ENCODE results near the gene ADRA1B.

Gene ADRA1B

DNA sequence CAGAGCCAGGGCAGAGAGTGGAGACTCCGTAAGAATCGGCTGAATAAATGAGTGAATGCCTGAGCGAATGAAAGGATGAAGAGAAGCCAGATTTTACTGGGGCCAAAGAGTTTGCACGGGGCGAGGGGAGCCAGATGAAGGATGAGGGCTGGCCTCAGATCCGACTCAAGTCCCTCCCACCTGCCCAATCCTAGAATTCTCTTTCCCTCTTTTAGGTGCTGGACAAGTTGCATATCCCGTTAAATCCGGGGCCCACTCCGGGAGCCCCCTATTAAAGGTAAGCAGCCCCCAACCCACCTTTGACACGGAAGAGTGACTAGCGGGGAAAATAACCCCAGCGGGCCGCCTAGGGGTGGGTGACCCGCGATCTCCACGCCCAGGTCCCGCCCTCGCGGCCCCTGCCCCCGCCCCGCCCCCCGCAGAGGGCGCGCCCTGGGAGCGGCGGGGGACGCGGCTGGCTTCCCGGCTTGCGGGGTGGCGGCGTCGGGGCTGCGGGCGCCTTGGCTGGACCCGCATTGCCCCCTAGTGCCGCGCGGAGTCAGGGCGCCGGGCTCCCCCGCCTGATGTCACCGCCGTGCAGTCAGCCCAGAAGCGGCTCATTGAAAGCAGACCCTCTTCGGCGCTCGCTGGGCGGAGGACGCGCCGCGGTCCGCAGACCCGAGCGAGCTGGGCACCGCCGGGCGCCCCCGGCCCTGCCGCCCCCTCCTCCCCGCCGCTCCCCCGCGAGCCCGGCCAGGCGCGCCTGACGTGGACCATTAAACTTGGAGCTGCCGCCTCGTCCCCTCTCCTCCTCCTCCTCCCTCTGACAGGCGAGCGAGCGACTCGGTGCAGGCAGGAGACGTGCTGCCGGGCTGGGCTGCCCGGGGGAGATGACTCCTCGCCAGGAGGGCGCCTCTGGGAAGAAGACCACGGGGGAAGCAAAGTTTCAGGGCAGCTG lies at the start of gene ADRA1B:
Gene ADRA1B, plus strand, starts transcription at position 579 of the 937 bp plus-strand sequence. CDS start 424 bp downstream, outside the sequence.
- DNase-seq = peak; percentile 32 to 42

DNA sequence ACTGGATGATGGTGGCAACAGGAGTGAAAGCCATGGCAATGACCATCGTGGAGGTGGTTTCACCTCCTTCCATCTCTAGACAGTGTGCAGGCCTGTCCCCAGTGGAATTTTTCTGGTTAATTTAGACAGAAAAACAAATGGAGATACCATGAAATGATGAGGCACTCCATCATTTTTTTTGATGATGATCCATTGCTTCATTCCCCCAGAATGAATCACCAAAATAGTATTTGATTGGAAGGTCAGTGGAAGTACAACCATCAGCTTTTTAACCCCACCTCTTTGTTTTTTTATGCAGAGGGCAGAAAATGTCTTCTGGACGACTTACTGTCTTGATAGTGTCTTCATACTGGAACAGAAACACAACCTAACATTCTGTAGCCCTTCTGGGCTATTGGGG lies 42.6 kb upstream of the ADRA1B start:
- DNase-seq = no peak

DNA sequence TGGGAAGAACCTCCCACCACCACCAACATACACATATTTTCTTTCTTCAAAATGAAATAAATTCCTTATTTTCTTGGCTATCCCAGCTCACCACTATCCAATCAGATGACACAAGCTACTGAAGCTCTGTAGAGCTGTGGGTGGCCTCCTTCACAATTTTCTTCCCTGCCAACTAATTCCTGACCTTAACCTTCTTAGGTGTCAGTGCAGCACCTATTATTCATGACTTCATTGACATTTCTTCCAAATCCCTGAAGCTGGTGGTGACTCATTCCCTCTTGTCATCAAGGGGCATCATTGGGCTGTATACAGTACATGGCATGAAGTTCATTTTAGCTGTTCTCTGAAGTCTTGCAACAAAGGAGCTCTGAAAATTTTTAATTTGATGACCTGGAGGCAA lies 42.0 kb upstream of the ADRA1B start:
- DNase-seq = no peak

DNA sequence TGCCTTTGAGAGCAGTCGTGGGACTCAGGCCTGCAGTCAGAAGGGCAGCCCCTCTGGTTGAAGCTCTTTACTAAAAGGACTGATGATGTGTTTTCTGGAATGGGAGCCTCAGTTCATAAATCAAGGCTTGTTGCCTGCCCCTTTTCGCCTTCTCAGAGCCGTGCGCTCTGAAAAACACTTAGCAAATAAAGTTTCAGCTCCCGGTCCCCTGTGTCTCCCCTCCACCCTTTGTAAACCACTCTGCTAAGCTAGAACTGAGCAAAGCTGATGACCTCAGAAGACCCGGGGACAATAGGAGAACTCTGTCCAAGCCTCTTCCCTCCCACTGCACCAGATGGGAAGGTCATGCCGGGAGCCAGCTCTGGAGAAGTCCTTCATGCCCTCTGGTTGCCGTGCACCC lies 39.3 kb upstream of the ADRA1B start:
- DNase-seq = no peak

DNA sequence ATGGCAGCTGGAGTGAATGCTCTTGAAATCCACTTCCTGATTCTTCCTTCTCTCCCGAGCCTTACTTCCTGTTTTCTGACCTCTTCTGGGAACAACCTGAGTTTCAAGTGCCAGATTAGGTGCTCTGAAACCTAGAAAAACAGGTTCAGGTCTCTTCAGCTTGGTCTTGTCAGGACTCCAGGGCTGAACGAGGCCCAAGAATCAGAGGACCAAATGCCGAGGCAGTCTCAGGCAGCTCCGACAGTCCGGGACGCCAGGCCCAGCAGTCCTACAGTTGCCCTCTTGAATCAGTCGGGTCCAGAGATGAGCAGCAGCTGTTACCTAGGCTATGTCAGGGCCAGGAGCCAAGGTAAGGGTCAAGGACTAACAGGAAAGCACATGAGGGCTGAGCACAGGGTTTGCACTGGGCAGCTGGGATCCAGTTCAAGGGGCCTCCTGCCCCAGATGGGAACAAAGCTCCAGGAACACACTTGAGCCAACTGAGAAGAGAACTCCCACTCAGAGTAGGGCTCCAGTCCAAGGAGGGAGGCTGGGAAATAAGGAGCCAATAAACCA lies 38.3 kb upstream of the ADRA1B start:
- no peak for DNase-seq

DNA sequence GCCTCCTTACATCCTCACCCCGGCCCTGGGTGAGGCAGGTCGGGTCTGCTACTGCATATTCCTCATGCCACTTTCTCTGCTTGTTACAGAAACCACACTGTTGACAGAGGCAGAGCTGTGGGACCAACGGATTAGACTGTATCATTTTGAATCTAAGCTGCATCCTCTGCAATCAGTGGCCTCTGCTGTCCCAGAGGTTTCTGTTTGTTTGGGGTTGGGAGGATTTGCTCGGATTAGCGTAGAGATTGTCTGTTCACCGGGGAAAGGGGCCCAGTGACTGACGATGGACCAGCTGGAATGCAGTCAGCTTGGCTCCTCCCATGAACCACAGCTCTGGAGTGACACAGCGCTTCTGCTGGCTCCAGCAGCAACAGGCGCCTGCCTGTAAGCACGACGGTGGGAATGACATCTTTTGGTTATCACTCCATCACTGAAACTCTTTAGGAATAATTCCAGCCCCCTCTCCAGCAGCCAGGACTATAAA lies 37.3 kb upstream of the ADRA1B start:
- DNase-seq = no peak

DNA sequence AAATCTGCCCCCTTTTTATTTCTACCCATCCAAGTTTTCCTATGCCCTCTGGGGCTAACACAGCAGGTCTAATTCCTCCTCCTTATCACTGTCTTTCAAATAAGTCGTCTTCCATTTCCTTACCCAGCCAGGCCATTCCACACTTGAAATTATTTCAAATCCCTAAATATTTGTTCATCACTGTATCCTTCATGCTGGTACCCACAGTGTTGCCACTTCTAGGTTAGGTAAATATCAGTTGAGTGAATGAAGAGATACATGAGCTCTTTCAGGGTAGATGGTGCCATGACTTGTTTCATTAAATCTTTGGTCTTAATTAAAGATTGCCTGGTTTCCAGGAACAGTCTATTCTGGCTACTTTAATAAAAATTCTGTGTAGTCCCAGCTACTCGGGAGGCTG lies 35.6 kb upstream of the ADRA1B start:
- DNase-seq = no peak

DNA sequence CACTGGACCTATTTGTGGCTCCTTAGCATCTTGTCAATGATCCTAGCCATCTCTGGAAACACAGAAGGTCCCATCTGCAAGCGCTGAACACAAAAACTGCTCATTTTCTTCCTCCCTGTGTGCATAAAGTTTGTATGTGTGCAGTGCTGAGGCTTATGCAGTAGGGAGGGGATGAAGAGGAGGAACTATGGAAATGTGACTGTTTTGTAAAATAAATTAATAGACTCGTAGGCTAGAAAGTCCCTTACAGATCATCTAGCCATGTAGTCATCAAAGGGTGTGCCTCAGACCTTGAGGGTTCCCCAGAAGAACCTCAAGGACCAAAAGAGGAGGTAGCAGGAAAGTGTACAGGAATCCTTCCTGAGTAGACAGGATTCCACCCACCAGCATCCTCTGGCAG lies 34.3 kb upstream of the ADRA1B start:
- DNase-seq = no peak

DNA sequence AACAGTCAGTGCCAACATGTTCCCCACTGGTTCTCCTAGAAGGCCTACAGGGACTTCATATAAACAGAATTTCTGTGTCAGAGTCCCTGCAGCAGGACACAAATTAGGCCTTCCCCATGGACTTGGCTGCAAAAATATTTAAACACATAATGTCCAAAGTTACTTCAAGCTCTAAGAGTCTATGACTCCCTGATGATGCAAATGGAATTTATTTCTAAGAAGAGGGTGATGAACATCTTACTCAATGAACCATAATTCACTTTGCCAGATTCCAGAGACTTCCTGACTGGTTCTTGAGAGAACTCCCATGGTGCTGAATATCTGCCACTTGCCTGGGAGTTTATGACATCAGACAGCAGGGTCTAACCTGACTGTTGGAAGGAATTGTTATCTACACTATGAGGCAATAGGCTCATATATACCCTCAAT lies 32.7 kb upstream of the ADRA1B start:
- no peak for DNase-seq

DNA sequence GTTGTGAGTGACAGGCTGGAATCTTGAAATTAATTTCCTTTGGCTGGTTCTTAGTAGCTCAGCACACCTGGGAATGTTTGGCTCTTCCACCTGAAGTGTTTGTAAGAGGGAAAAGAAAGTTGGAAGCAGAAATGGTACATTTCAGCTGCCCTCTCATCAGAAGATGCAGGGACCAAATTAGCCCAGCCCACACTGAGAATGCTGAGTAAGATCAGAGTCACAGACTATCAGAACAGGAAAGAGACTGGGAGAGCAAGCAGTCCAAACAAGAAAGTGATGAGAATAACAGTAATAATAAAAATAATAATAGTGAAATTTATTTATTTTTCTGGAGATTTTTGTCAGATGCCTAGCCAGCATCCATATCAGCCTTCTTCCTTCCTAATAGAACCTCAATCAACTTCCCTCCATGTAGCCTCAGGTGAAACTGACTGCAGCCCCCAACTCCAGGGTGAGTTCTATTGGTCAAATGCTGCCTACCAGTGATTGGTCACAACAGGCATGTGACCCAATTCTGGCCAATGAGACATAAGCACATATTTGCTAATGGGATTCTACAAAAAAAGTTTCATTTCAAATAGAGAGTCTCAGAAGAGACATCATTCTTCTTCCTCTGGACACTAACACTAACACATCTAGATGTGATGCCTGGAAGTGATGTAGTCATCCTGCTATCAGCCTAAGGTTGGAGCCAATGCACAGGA lies 31.2 kb upstream of the ADRA1B start:
- no peak for DNase-seq

DNA sequence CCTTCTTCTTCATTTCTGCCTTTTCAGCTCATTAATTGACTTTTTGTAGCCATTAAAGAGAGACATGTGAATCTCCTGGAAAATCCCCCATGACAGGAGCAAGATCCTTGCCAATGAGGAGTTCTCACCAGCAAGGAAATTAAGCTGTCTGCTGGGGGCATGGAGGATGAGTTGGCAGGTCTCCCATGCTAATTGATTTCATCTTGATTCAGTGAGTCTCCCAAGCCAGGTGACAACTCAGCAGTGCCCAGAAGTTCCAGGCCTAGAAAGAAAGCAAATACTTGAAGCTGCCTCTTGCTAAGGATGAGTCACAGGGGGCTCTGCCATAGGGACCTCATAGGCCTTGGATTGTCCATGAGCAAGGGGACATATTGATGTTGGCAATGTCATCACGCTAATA lies 30.0 kb upstream of the ADRA1B start:
- DNase-seq = no peak

DNA sequence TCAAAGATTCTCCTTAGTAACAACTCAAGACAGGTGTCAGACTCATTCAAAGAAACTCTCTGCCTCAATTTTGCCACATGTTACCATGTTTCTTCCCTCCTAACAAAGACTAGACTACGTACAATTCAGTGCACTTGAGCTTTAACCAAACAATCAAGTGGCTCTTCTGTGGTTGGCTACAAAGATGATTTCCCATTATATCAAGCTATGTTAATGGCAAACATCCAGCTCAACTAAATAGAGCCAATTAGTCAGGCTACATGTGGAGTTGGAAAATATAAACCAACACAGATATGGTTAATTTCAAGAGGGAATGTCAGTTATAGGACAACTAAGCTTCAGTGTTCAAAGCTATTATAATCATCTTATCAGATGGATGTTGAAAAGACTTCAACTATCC lies 29.2 kb upstream of the ADRA1B start:
- no peak for DNase-seq

DNA sequence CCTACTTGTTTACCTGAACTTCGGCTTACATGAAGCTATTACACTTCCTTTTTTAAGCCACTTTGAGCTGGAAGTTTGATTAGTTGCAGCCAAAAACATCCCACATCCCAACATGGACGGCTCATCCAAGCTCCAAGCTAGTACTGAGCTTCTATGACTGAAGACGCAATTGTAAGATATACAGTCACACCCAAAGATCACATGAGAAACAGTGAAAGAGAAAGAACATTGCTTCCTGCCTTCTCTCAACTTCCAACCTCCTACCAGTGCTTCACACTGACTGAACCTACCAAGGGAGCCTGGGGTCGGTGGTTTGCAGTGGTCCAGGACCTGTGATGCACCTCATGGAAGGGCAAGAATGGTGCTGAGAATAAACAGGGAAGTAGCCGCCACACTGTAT lies 27.4 kb upstream of the ADRA1B start:
- no peak for DNase-seq

DNA sequence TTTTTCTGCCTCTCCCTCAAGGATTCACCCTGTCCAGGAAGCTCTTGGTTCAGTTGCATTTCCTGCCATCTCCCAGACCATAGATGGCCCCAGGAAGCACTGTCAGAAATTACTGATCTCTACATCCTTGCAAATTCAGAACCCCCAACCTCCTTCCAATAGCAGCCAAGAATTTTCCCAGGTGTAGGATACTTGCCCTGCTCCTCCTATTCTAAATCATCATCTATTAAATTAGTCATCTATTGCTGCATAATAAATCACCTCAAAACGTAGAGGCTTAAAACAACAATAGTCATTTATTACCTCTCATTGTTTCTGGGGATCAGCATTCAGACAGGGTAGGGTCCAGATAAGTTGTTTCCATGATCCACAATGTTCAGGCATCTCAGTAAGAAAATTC lies 26.1 kb upstream of the ADRA1B start:
- no peak for DNase-seq

DNA sequence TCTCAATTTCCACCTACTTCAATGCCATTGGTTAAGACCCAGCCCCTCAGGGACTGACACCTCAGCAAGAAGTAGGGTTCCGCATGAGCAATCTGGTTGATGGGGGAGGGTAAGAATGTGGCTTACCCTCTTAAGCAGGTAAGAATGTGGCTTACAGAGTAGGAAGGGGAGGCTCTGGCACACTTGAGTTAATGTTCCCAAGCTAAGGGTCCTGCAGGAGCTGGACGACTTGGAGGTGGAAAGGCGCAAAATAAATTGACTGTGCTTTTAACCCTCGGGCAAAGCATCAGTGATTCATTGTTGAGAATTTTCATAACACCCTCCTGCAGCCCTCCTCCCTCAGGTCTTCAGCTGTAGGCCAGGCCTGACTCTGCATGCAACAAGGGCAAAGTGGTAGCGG lies 24.9 kb upstream of the ADRA1B start:
- DNase-seq = no peak

DNA sequence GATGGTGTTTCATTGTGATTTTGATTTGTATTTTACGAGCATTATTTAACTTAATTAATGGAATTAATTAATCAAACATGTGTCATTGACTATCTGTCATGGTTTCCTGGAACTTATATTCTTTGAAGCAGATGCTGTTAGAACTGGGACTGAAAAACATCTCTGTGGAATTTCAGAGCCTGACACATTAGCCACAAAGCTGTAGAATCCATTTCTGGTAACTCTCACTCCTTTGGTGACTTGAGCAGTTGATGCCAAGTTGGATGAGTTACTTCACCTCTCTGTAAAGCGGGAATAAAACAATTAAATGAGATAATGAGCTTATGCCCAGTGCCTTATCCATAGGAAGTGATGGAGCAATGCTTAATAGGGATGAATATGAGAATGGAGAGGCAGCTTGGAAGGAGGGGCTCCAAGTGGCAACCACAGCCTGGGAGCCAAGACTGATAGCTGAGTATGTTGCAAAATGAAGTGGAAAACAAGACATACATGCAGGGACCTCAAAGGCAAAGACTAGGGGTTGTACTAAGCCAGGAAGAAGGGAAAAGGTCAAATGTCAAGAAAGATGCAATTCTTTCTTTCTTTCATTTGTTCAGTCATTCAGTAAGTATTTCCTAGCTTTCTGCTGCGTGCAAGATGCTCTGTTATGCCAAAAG lies 23.1 kb upstream of the ADRA1B start:
- no peak for DNase-seq

DNA sequence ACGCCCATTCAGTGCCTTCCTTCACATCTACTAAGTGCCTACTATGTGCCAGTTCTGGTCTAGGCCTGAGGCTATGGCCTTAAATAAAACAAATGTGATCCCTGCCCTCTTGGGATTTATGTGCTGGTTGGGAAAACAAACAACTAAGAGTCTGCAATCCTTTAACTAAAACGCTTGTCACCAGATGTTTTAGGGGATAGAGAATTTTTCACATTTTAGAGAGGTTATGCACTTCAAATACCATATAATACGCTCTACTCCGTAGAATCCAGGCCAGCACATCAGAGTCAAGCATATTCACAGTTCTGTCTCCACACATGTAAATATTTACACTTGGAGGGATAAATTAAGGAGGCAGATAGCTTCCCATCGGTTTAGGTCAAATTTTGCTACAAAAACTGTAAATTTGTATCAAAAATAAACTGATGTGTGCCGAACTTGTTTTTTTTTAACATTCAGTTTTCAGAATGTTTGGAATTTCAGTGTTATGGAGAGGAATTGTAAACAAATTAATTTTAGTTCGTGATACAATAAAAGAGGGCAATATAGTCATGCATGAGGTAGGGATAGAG lies 22.0 kb upstream of the ADRA1B start:
- DNase-seq = no peak

DNA sequence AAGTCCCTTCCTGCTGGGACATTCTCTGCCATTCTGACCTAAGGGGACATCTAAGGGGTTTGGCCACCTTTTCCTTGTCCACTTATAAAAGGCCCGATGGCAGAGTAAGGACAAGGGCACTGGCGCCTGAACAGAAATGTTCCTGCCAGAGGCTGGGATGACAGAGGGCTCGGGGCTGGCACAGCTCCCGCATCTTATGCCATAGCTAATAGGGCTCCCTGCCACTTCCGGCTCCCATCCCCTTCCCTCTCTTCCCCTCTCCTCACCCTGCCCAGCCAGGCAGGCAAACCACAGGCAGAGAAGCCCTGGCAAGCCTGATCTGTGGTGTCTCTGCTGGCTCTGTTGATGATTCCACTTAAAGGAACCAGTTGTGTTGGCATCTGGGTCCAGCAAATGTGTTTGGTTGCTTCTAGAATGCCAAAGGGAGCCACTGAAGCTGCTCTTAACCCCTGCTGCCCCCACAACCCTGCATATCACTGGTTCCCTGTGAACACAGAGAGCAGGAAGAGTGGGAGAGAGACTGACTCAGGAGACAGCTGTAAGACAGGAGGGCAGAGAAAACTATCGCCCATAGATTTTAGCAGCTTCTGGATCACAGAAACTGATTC lies 18.4 kb upstream of the ADRA1B start:
- no peak for DNase-seq

DNA sequence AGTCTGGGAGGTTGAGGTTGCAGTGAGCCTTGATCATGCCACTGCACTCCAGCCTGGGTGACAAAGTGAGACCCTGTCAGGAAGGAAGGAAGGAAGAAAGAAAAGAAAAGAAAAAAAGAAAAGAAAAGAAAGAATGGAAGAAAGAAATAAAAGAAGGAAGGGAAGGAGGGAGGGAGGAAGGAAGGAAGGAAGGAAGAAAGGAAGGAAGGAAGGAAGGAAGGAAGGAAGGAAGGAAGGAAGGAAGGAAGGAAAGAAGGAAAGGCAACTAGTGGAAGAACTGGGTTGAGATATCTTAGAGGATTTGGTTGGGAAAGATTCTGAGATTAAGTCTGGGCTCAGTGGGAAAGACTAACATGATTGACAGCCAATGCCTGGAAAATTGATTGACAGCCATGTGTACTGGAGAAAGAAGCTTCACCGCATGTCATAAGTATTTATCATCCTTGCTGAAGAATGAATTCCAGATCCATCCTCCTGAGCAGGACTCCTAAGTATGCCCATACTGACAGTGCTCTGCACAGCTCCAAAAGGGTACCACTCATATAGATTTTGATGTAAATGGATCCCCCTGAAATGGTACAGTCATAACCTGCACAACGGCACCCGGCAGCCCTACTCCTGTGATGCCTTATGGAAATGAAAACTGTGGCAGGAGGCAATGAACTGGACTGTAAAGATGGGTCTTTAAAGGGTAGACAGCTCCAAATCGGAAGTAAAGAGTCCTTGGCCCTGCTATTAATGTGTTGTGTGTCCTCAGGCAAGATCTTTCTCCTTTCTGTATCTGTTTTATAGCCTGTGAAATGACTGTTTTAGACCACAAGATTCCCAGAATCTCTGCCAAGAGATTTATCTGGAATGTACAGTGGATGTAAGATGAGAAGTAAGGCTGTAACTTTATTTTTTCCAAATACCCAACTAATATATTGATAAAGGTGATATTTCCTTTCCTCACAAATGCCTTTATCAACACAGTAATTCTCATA lies 16.9 kb upstream of the ADRA1B start:
- no peak for DNase-seq

DNA sequence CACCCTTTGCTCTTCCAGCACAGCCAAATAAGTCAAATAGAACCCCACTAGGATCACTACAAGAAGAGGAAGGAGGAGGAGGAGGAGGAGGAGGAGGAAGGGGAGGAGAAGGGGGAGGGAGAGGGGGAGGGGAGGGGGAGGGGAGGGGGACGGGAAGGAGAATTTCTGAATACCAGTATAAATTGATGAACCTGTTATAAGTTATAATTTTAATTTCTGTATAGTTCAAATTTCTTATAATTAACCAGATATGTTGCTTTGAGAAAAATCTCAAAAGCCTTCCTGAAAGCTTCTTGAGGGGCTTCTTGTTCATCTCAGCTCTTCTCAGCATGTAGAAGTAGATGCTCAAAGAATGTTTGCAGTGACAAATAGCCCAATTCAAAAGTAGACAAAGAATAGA lies 15.0 kb upstream of the ADRA1B start:
- no peak for DNase-seq

DNA sequence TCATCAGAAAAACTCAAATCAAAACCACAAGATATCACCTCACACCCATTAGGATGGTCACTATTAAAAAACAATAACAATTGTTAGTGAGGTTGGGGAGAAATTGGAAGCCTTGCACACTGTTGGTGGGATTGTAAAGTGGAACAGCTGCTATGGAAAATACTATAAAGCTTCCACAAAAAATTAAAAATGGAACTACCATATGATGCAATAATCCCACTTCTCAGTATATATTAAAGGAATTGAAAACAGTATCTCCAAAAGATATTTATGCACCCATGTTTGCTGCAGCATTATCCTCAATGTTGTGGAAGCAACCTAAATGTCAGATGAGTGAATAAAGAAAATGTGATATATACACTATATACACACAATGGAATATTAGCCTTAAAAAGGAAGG lies 14.5 kb upstream of the ADRA1B start:
- no peak for DNase-seq
